Midbrain (tissue), 1 donor: ENCODE data around the gene LAMTOR4.
"Not testable (repeated sequence)": the region's sequence is repeated elsewhere in the genome, so short reads cannot be mapped to it uniquely, and the experiment has no call there.

Experiments used
- DNase-seq: peaks from one replicate; lab custom pipeline; 2025; lab: John Stamatoyannopoulos, UW

Gene LAMTOR4

GRCh38 chr7:100122568-100122967 lies 26.1 kb upstream of the LAMTOR4 start:
- DNase-seq, result no peak

DNA sequence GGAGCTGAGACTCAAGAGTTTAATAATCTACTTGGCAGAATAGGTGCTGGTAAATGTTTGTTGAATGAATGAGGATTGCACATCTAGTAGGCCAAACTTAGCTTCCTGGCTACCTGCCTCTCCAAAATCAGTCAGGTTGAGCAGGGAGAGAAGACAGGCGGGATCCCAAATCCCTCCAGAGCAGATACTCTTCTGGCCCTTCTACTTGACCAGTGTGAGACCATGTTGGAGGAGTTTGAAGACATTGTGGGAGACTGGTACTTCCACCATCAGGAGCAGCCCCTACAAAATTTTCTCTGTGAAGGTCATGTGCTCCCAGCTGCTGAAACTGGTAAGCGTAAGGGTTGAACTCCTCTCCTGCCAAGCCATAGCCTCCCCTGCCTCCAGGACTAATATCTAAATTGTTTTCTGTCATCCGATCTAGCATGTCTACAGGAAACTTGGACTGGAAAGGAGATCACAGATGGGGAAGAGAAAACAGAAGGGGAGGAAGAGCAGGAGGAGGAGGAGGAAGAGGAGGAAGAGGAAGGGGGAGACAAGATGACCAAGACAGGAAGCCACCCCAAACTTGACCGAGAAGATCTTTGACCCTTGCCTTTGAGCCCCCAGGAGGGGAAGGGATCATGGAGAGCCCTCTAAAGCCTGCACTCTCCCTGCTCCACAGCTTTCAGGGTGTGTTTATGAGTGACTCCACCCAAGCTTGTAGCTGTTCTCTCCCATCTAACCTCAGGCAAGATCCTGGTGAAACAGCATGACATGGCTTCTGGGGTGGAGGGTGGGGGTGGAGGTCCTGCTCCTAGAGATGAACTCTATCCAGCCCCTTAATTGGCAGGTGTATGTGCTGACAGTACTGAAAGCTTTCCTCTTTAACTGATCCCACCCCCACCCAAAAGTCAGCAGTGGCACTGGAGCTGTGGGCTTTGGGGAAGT lies 24.2 kb upstream of the LAMTOR4 start:
- no peak for DNase-seq

DNA sequence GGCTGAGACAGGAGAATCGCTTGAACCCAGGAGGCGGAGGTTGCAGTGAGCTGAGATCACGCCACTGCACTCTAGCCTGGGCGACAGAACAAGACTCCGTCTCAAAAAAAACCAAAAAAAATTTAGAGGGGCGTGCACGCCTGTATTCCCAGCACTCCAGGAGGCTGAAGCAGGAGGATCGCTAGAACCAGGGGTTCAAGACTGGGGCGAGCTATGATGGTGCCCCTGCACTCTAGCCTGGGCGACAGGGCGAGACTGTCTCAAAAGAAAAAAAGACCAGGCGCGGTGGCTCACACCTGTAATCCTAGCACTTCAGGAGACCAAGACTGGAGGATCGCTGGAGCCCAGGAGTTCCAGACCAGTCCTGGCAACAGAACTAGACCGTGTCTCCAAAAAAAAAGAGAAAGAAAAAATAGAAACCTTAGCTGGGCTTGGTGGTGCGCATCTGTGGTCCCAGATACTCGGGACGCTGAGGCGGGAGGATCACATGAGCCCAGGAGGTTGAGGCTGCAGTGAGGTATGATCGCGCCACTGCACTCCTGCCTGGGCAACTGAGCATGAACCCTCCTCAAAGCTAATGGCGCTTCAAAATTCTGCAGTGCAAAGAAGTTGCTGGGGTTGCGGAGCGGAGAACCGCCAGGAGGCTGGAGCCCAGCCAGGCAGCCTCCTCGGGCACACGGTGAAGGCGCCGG lies 22.3 kb upstream of the LAMTOR4 start:
- peak; percentile 70 for DNase-seq

DNA sequence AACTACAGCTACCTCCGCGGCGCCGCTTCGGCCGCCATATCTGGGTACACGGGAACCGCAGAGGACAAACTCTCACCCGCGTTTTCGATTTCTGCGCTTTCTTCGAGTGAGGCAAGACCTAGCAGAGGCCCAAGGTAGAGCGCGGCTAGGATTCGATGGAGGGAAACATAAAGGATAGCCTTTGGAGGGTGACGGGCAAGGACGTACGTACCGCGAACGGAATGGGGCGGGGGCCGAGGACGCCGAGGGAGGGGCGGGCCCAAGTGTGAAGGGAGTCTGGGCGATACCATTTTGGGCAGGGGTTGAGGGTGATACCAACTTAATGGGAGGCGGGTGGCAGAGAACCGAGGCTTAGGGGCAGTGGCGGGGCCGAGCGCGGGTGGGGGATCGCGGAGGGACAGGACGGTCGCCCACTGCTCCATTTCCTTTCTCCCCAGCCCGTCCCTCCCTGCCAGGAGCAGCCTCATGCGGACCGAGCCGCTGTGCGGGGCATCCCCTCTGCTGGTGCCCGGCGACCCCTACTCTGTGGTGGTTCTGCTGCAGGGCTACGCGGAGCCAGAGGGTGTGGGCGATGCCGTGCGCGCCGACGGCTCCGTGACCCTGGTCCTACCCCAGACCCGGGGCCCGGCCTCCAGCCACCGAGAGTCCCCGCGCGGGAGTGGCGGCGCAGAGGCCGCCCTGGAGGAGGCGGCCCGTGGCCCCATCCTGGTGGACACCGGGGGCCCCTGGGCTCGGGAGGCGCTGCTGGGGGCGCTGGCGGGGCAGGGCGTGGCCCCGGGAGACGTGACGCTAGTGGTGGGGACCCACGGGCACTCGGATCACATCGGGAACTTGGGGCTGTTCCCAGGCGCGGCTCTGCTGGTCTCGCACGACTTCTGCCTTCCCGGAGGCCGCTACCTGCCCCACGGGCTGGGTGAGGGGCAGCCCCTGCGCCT lies 21.5 kb upstream of the LAMTOR4 start, which contains the start of gene MBLAC1:
TSS of gene MBLAC1 (plus strand) at position 37 of the 935 bp plus-strand sequence. CDS start at position 466, 429 bp downstream.
- DNase-seq, result peak; percentile 95

DNA sequence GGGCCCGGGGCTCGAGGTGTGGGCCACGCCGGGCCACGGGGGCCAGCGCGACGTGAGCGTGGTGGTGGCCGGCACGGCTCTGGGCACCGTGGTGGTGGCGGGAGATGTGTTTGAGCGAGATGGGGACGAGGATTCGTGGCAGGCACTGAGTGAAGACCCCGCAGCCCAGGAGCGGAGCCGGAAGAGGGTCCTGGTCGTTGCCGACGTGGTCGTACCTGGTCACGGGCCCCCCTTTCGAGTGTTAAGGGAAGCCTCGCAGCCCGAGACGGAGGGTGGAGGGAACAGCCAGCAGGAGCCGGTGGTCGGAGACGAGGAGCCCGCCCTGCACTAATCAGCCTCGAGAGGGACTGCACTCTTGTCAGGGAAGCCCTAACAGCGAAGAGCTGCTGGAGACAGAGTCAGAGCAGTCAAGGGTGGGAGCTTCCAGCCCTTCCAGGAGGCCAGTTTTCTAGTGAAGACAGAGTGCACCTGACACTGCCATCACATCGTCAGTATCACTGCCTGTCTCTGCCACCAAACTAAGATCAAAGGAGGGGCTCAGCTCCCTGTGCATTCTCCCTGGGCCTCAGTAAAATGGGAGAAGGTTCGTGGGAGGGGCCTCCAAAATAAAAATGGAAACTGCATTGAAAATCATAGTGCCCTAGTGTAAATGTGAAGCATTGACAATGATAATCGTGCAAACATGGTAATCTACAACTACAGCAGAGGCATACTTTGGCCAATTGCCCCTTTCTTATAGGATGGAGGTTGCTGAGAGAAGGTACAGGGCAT lies 20.7 kb upstream of the LAMTOR4 start:
- DNase-seq, result no peak

- no peak for DNase-seq
Observed at GRCh38 chr7:100128637-100128963, 20.1 kb upstream of the LAMTOR4 start.

- not testable (repeated sequence) for DNase-seq
Observed at GRCh38 chr7:100130220-100130607, 18.5 kb upstream of the LAMTOR4 start.

- DNase-seq, result peak; percentile 71
Observed at GRCh38 chr7:100130608-100131453, 17.9 kb upstream of the LAMTOR4 start.

DNA sequence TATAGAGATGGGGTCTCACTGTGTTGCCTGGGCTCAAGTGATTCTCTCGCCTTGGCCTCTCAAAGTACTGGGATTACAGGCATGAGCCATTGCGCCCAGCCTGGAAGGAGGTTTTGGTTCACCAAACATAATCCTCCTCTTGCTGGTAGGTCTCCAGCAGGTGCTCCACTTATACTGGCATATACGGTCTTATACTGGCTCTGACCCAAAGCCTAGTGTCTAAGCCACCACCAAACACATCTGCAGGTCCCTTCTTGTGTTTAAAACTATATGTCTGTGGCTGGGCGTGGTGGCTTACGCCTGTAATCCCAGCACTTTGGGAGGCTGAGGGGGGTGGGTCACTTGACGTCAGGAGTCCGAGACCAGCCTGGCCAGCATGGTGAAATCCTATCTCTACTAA lies 16.6 kb upstream of the LAMTOR4 start:
- DNase-seq, result no peak

DNA sequence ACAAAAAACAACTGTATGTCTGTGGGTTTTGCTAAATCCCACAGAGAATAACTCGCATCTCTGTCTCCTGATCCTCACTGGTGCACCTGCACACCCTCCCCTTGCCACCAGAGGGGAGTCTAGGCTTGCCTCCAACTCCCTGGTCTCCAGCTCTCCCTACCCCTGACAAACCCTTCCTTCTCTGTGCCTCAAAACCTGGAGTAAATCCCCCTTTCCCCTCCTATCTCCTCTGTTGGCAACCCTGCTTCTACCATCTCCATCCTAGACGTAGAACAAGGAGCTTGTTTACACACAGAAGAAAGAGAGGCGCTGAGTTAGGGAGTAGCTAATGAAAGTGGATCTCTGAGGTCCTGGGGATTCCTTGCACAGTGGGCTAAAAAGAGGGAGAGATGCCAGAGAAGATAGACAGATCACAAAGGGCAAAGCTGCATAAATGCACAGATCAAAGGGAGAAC lies 16.0 kb upstream of the LAMTOR4 start:
- DNase-seq, result peak; percentile 37

DNA sequence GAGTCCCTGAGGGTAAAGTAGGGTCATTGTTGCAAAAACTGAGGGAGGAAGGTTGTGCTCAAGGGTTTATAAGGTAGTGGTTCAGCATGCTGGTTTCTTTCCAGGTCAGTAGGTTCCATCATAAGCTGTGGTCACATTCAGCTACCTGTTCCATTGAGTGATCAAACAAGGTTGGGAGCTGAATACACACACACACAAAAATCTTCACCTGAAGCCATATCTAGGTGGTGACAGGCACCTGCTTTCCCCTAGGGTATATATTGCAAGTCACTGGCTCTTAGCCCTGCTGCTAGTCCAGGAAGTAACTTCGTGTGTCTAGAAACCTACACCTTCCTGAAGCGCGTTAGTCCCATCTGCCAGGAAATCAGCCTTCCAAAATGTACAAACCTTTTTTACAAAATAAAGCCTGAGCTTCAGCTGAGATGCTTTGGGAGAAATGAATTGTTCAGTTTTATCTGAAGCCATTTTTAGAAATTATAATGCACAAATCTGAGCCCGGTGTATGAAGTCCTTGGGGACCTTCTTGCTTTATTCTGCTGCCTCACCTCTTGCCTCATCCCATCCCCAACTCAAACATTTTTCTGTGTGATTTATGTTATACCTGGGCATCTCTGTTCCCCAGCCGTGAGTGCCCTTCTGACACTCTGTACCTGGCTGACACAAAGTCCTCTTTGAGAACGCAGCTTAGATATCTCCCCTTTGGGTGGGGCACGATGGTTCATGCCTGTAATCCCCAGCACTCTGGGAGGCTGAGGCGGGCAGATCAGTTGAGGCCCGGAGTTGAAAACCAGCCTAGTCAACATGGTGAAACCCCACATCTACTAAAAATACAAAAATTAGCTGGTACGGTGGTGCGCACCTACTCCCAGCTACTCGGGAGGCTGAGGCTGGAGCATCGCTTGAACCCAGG lies 10.6 kb upstream of the LAMTOR4 start:
- no peak for DNase-seq

- DNase-seq, result no peak
Observed at GRCh38 chr7:100141555-100141949, 7.2 kb upstream of the LAMTOR4 start.

GRCh38 chr7:100142461-100142860 lies 6.3 kb upstream of the LAMTOR4 start:
- no peak for DNase-seq

GRCh38 chr7:100146350-100146749 lies 2.4 kb upstream of the LAMTOR4 start:
- not testable (repeated sequence) for DNase-seq

GRCh38 chr7:100147278-100147677 lies 1.4 kb upstream of the LAMTOR4 start:
- no peak for DNase-seq

GRCh38 chr7:100148225-100148558 lies 526 bp upstream of the LAMTOR4 start:
- DNase-seq, result no peak

DNA sequence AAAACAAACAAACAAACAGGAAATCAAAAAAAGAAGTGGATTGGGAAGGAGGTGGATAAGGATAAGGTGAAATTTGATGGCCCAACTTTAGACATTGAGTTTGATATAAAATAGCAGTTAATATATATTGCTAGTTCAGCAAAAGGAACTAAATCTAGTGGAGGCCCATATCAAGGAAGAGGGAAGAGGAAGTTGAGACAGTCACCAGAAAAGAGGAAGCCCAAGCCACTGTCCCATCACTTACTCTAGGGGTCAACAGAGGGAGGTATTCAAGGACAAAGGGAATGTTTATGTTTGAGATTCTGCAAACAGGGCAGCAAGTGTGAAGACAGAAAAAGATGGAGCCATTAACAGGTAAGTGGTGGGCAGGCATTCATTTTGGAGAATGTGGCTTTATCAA lies 3.7 kb downstream of the LAMTOR4 start:
- no peak for DNase-seq

- DNase-seq, result no peak
Observed at GRCh38 chr7:100152937-100153666, 4.4 kb downstream of the LAMTOR4 start.
